Right renal cortex interstitium (tissue), 3 donors: ENCODE results near the gene ZCCHC7. TPM values are rescaled to one million over a fixed set of nuclear protein-coding genes. Genes with fewer than 3 reads are reported as not detected.
"Not testable (repeated sequence)": the region's sequence is repeated elsewhere in the genome, so short reads cannot be mapped to it uniquely, and the experiment has no call there.

Source experiments
- DNase-seq, 3 donors: peaks; one replicate each; pipeline ENCODE4 v3.0.0-alpha.2; 2013; ENCODE audit warnings: low read depth in 3 of 3, low spot score in 2 of 3
- polyA plus RNA-seq, 3 donors: library from polyadenylated mRNA; unstranded; fragments of 120-200 nt; gene quantifications; one replicate each; pipeline ENCODE4 v1.2.1, GENCODE V29; 2013; ENCODE audit not compliant: insufficient read length in 3 of 3

ZCCHC7 gene
- polyA plus RNA-seq, 3 donors = 23.2 to 27.6 (median 27.2) TPM

GRCh38 chr9:37167456-37168047 lies 47.2 kb downstream of the ZCCHC7 start:
- DNase-seq = no peak

GRCh38 chr9:37172557-37172956 lies 52.2 kb downstream of the ZCCHC7 start:
- DNase-seq = no peak

GRCh38 chr9:37174247-37174646 lies 53.9 kb downstream of the ZCCHC7 start:
- no peak for DNase-seq

- DNase-seq = no peak
Observed at GRCh38 chr9:37178742-37179141, 58.4 kb downstream of the ZCCHC7 start.

- DNase-seq = no peak
Observed at GRCh38 chr9:37179576-37179975, 59.2 kb downstream of the ZCCHC7 start.

- DNase-seq = no peak
Observed at GRCh38 chr9:37180138-37180537, 59.8 kb downstream of the ZCCHC7 start.

GRCh38 chr9:37182718-37183117 lies 62.3 kb downstream of the ZCCHC7 start:
- DNase-seq = no peak

GRCh38 chr9:37184905-37185867 lies 64.8 kb downstream of the ZCCHC7 start:
- DNase-seq = no peak

GRCh38 chr9:37187292-37187691 lies 66.9 kb downstream of the ZCCHC7 start:
- DNase-seq = no peak

GRCh38 chr9:37187713-37188439 lies 67.5 kb downstream of the ZCCHC7 start:
- DNase-seq = no peak

- DNase-seq = not testable (repeated sequence)
Observed at GRCh38 chr9:37190739-37191138, 70.4 kb downstream of the ZCCHC7 start.

- DNase-seq = no peak
Observed at GRCh38 chr9:37191403-37192089, 71.2 kb downstream of the ZCCHC7 start.

- no peak for DNase-seq
Observed at GRCh38 chr9:37192803-37193202, 72.4 kb downstream of the ZCCHC7 start.

- no peak for DNase-seq
Observed at GRCh38 chr9:37197158-37198038, 77.0 kb downstream of the ZCCHC7 start.

GRCh38 chr9:37198039-37198729 lies 77.8 kb downstream of the ZCCHC7 start:
- no peak for DNase-seq

GRCh38 chr9:37198831-37199230 lies 78.5 kb downstream of the ZCCHC7 start:
- DNase-seq = no peak

- DNase-seq = peak; percentile 15 to 23 (median 18)
Observed at GRCh38 chr9:37200433-37201005, 80.1 kb downstream of the ZCCHC7 start.

GRCh38 chr9:37201581-37201980 lies 81.2 kb downstream of the ZCCHC7 start:
- DNase-seq = no peak

GRCh38 chr9:37202091-37202490 lies 81.7 kb downstream of the ZCCHC7 start:
- no peak for DNase-seq
